ENCODE measurements around the gene DLGAP1.

The DLGAP1 gene

DNA sequence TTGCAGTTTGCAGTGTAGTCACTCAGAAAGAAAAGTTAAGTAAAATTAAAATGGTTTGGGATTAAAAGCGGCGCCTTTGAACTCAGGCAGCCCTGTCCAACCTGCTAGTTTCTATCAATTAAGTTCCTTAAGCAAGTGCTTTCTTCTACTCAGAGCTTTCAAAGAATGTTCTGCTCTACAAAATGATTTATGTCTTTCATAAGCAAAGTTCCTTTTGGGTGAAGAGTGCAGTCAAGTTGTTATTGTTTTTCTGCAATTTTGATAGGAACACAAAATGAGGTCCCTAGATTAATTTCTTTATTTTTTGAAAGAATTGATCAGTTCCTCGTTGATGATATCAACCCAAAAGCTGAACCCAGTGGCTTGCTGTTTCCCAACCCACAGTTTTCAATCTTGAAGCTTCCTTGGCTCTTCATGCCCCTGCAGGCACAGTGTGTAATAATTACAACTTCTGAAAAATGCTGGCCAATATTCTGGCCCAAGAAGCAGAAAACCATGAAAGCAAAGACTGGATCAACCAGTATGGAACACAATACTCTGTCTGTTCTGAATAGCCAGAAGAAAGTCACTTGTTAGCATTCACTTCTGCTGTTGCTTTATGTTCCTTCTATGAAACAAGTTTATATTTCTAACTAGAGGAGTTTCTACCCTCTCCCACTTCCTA is 916.0 kb downstream of the DLGAP1 start:
- Histone ChIP-seq H3K27me3 (ENCODE audit: insufficient read depth, low read length, poor library complexity) (no peaks in the 10 kb centered on the region), H4K8ac (ENCODE audit: low read depth, low read length) (no peak overlapping the region), H3K4me1 (ENCODE audit: control insufficient read depth, low read depth, low read length) (no peaks in the 10 kb centered on the region), H3K36me3 (ENCODE audit: control insufficient read depth, insufficient read depth, low read length) (no peaks in the 10 kb centered on the region), H2AK5ac (ENCODE audit: low read length) (no peak overlapping the region), H2BK15ac (replicated peaks; ENCODE audit: low read depth) (no peak overlapping the region), H3K79me1 (ENCODE audit: low read length) (no peaks in the 10 kb centered on the region), H3K4me2 (ENCODE audit: low read length) (no peak overlapping the region), H3K27ac (ENCODE audit: low read depth, low read length) (no peak overlapping the region), H3K79me2 (ENCODE audit: control insufficient read depth, insufficient read depth, low read length) (no peaks in the 10 kb centered on the region), H3K4me3 (ENCODE audit: low read length) (no peak overlapping the region), H2BK120ac (ENCODE audit: low read depth, low read length) (no peak overlapping the region), H3K56ac (ENCODE audit: low read length) (no peak overlapping the region), H3K9ac (ENCODE audit: low read length) (no peak overlapping the region), H3K18ac (ENCODE audit: low read length) (no peak overlapping the region), H4K5ac (ENCODE audit: low read length) (no peak overlapping the region), H2BK5ac (ENCODE audit: low read length) (no peak overlapping the region), H3K4ac (ENCODE audit: low read depth, low read length) (no peak overlapping the region), H3K23ac (ENCODE audit: low read length) (no peak overlapping the region)
- DNase-seq, result no peak
- WGBS (ENCODE audit: extremely low coverage, insufficient coverage, low lambda C conversion rate), result no CpG with 5 or more reads among the region's 3 CpGs

DNA sequence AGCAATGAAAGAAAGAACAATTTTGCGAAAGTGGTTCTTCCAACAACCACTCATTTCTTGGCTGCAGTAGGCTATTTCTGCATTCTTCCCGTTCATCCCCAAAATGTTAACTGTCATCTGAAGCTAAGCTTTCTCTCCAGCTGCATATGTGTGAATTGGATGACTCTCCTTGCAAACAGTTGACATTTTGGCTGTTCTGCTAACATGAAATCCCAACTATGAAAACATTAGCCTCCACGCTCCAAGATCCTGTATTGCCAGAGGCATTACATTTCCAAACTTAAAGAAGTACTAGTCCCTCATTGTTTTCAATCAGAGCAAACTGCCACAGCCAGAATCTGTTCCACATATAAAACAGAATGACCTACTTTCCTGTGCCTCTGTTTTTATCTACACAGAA is 916.7 kb downstream of the DLGAP1 start:
- no peak overlapping the region for H2BK5ac ChIP-seq (ENCODE audit: low read length)

DNA sequence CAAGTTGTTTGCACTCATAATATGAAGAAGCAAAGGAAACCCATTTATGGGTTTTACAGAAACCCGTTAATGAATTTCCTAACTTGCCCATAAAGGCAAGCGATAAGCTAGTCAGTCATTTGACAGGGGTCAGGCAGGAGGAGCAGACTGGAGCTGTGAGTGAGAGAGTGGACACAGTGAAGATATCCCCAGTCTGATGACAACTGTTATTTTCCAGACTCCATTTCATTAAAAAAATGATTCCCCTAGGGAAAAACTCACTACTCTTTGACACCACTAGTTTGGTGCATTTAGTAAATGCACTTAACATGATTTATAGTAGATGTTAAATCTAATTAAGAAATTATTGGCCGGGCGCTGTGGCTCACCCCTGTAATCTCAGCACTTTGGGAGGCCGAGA is 924.3 kb downstream of the DLGAP1 start:
- H3K9ac ChIP-seq (ENCODE audit: low read length), result no peak overlapping the region
- H4K8ac ChIP-seq (ENCODE audit: low read depth, low read length), result no peak overlapping the region
- no peak overlapping the region for H3K27ac ChIP-seq (ENCODE audit: low read depth, low read length)
- H3K18ac ChIP-seq (ENCODE audit: low read length), result no peak overlapping the region
- no peaks in the 10 kb centered on the region for H3K79me2 ChIP-seq (ENCODE audit: control insufficient read depth, insufficient read depth, low read length)
- H3K36me3 ChIP-seq (ENCODE audit: control insufficient read depth, insufficient read depth, low read length), result no peaks in the 10 kb centered on the region
- no peaks in the 10 kb centered on the region for H3K27me3 ChIP-seq (ENCODE audit: insufficient read depth, low read length, poor library complexity)
- no peak overlapping the region for H3K23ac ChIP-seq (ENCODE audit: low read length)
- no peaks in the 10 kb centered on the region for H3K79me1 ChIP-seq (ENCODE audit: low read length)
- no peak overlapping the region for H2BK5ac ChIP-seq (ENCODE audit: low read length)
- no peak overlapping the region for H2BK15ac ChIP-seq (replicated peaks; ENCODE audit: low read depth)
- no peak overlapping the region for H2BK120ac ChIP-seq (ENCODE audit: low read depth, low read length)
- no CpG with 5 or more reads among the region's 5 CpGs for WGBS (ENCODE audit: extremely low coverage, insufficient coverage, low lambda C conversion rate)
- peaks cover 8% of the 10 kb centered on the region for H3K4me1 ChIP-seq (ENCODE audit: control insufficient read depth, low read depth, low read length)
- no peak for DNase-seq
- H4K5ac ChIP-seq (ENCODE audit: low read length), result no peak overlapping the region
- no peak overlapping the region for H3K4me2 ChIP-seq (ENCODE audit: low read length)
- H3K4me3 ChIP-seq (ENCODE audit: low read length), result no peak overlapping the region
- no peak overlapping the region for H2AK5ac ChIP-seq (ENCODE audit: low read length)
- no peak overlapping the region for H3K4ac ChIP-seq (ENCODE audit: low read depth, low read length)
- H3K56ac ChIP-seq (ENCODE audit: low read length), result no peak overlapping the region

More for the DNA sequence above, 916.7 kb downstream of the DLGAP1 start:
- no peak overlapping the region for H3K4ac ChIP-seq (ENCODE audit: low read depth, low read length)
- no peak overlapping the region for H3K56ac ChIP-seq (ENCODE audit: low read length)
- H2BK120ac ChIP-seq (ENCODE audit: low read depth, low read length), result no peak overlapping the region
- no peaks in the 10 kb centered on the region for H3K4me1 ChIP-seq (ENCODE audit: control insufficient read depth, low read depth, low read length)
- H2AK5ac ChIP-seq (ENCODE audit: low read length), result no peak overlapping the region
- H3K23ac ChIP-seq (ENCODE audit: low read length), result no peak overlapping the region
- no peaks in the 10 kb centered on the region for H3K79me1 ChIP-seq (ENCODE audit: low read length)
- H4K5ac ChIP-seq (ENCODE audit: low read length), result no peak overlapping the region
- DNase-seq, result no peak
- H2BK15ac ChIP-seq (replicated peaks; ENCODE audit: low read depth), result no peak overlapping the region
- no peak overlapping the region for H4K8ac ChIP-seq (ENCODE audit: low read depth, low read length)
- H3K27ac ChIP-seq (ENCODE audit: low read depth, low read length), result no peak overlapping the region
- no peaks in the 10 kb centered on the region for H3K27me3 ChIP-seq (ENCODE audit: insufficient read depth, low read length, poor library complexity)
- no peak overlapping the region for H3K18ac ChIP-seq (ENCODE audit: low read length)
- H3K4me2 ChIP-seq (ENCODE audit: low read length), result no peak overlapping the region
- H3K79me2 ChIP-seq (ENCODE audit: control insufficient read depth, insufficient read depth, low read length), result no peaks in the 10 kb centered on the region
- no peaks in the 10 kb centered on the region for H3K36me3 ChIP-seq (ENCODE audit: control insufficient read depth, insufficient read depth, low read length)
- H3K4me3 ChIP-seq (ENCODE audit: low read length), result no peak overlapping the region
- no CpG with 5 or more reads among the region's 3 CpGs for WGBS (ENCODE audit: extremely low coverage, insufficient coverage, low lambda C conversion rate)
- H3K9ac ChIP-seq (ENCODE audit: low read length), result no peak overlapping the region

DNA sequence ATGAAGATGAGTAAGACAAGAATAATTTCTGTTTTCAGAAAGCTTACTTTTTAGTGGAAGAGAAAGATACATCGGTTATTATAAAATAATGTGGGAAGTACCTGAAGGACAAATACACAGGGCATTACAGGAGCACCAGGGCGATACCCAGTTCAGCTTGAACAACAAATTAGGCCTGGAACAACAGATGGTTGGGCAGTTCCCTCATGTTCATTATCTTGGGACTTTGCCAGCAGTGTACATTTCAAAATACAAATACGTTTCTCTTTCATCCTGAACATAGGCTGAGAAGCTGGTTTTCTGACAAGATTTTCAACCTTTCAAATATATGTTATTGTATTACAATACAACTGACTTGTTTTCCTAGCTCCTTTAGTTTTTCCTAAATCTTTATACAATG is 925.5 kb downstream of the DLGAP1 start:
- Histone ChIP-seq H3K56ac (ENCODE audit: low read length) (no peak overlapping the region), H2BK15ac (replicated peaks; ENCODE audit: low read depth) (no peak overlapping the region), H3K79me1 (ENCODE audit: low read length) (no peaks in the 10 kb centered on the region), H2BK120ac (ENCODE audit: low read depth, low read length) (no peak overlapping the region), H3K27me3 (ENCODE audit: insufficient read depth, low read length, poor library complexity) (no peaks in the 10 kb centered on the region), H3K9ac (ENCODE audit: low read length) (no peak overlapping the region), H4K8ac (ENCODE audit: low read depth, low read length) (no peak overlapping the region), H3K4me1 (ENCODE audit: control insufficient read depth, low read depth, low read length) (peaks cover 8% of the 10 kb centered on the region), H3K18ac (ENCODE audit: low read length) (no peak overlapping the region), H3K4me2 (ENCODE audit: low read length) (no peak overlapping the region), H3K27ac (ENCODE audit: low read depth, low read length) (no peak overlapping the region), H3K4ac (ENCODE audit: low read depth, low read length) (no peak overlapping the region), H3K79me2 (ENCODE audit: control insufficient read depth, insufficient read depth, low read length) (no peaks in the 10 kb centered on the region), H2BK5ac (ENCODE audit: low read length) (no peak overlapping the region), H2AK5ac (ENCODE audit: low read length) (no peak overlapping the region), H3K4me3 (ENCODE audit: low read length) (no peak overlapping the region), H4K5ac (ENCODE audit: low read length) (no peak overlapping the region), H3K36me3 (ENCODE audit: control insufficient read depth, insufficient read depth, low read length) (no peaks in the 10 kb centered on the region), H3K23ac (ENCODE audit: low read length) (no peak overlapping the region)
- WGBS (ENCODE audit: extremely low coverage, insufficient coverage, low lambda C conversion rate), result no CpG with 5 or more reads among the region's 3 CpGs
- DNase-seq, result no peak

DNA sequence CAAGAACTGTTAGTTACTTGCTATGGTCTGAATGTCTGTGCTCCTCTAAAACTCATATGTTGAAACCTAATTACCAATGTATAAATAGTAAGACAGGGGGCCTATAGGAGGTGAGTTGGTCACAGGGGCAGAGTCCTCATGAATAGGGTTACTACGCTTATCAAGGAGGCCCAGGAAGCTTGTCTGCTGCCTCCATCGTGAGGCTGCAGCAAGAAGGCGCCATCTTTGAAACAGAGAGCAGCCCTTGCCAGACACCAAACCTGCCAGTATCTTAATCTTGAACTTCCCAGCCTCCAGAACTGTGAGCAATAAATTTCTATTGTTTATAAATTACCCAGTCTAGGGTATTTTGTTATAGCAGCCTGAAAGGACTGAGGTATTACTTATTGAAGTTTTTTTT is 926.0 kb downstream of the DLGAP1 start:
- H3K9ac ChIP-seq (ENCODE audit: low read length), result no peak overlapping the region
- H3K36me3 ChIP-seq (ENCODE audit: control insufficient read depth, insufficient read depth, low read length), result no peaks in the 10 kb centered on the region
- no peak overlapping the region for H4K5ac ChIP-seq (ENCODE audit: low read length)
- WGBS (ENCODE audit: extremely low coverage, insufficient coverage, low lambda C conversion rate), result no CpG with 5 or more reads among the region's 3 CpGs
- H3K79me2 ChIP-seq (ENCODE audit: control insufficient read depth, insufficient read depth, low read length), result no peaks in the 10 kb centered on the region
- no peak overlapping the region for H3K27ac ChIP-seq (ENCODE audit: low read depth, low read length)
- H3K4me2 ChIP-seq (ENCODE audit: low read length), result no peak overlapping the region
- DNase-seq, result no peak
- no peak overlapping the region for H3K4ac ChIP-seq (ENCODE audit: low read depth, low read length)
- no peak overlapping the region for H2BK5ac ChIP-seq (ENCODE audit: low read length)
- H3K18ac ChIP-seq (ENCODE audit: low read length), result no peak overlapping the region
- H4K8ac ChIP-seq (ENCODE audit: low read depth, low read length), result no peak overlapping the region
- H2BK15ac ChIP-seq (replicated peaks; ENCODE audit: low read depth), result no peak overlapping the region
- H3K27me3 ChIP-seq (ENCODE audit: insufficient read depth, low read length, poor library complexity), result no peaks in the 10 kb centered on the region
- H3K23ac ChIP-seq (ENCODE audit: low read length), result no peak overlapping the region
- H3K4me1 ChIP-seq (ENCODE audit: control insufficient read depth, low read depth, low read length), result peaks cover 8% of the 10 kb centered on the region
- no peak overlapping the region for H3K56ac ChIP-seq (ENCODE audit: low read length)
- H3K79me1 ChIP-seq (ENCODE audit: low read length), result no peaks in the 10 kb centered on the region
- no peak overlapping the region for H3K4me3 ChIP-seq (ENCODE audit: low read length)
- H2BK120ac ChIP-seq (ENCODE audit: low read depth, low read length), result no peak overlapping the region
- no peak overlapping the region for H2AK5ac ChIP-seq (ENCODE audit: low read length)

DNA sequence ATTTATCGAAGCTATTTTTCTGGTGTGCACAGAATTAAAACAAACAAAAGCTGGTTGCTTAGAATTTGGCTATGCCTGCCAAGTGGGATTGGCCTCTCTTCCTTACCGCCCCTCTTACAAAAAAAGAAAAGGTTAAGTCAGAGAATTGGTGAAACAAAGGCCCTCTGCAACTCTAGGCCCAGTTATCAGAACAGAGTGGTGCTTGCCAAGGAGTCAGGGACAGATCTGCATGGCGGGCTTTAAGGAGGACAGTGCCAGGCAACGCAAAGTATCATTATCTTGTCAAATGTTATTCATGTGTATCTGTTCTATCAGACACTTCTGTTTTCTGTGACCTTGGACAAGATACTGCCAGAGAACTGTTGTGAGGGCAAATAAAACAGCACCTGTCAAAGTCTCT is 926.9 kb downstream of the DLGAP1 start:
- Histone ChIP-seq H3K9ac (ENCODE audit: low read length) (no peak overlapping the region), H3K79me2 (ENCODE audit: control insufficient read depth, insufficient read depth, low read length) (no peaks in the 10 kb centered on the region), H3K23ac (ENCODE audit: low read length) (no peak overlapping the region), H2AK5ac (ENCODE audit: low read length) (no peak overlapping the region), H3K36me3 (ENCODE audit: control insufficient read depth, insufficient read depth, low read length) (no peaks in the 10 kb centered on the region), H3K27me3 (ENCODE audit: insufficient read depth, low read length, poor library complexity) (no peaks in the 10 kb centered on the region), H3K4me2 (ENCODE audit: low read length) (no peak overlapping the region), H3K4me3 (ENCODE audit: low read length) (no peak overlapping the region), H3K18ac (ENCODE audit: low read length) (peak overlapping the region; percentile 56), H2BK120ac (ENCODE audit: low read depth, low read length) (no peak overlapping the region), H3K79me1 (ENCODE audit: low read length) (no peaks in the 10 kb centered on the region), H3K27ac (ENCODE audit: low read depth, low read length) (no peak overlapping the region), H4K8ac (ENCODE audit: low read depth, low read length) (no peak overlapping the region), H2BK15ac (replicated peaks; ENCODE audit: low read depth) (no peak overlapping the region), H3K4ac (ENCODE audit: low read depth, low read length) (no peak overlapping the region), H3K56ac (ENCODE audit: low read length) (no peak overlapping the region), H4K5ac (ENCODE audit: low read length) (no peak overlapping the region), H3K4me1 (ENCODE audit: control insufficient read depth, low read depth, low read length) (peaks cover 8% of the 10 kb centered on the region), H2BK5ac (ENCODE audit: low read length) (no peak overlapping the region)
- WGBS (ENCODE audit: extremely low coverage, insufficient coverage, low lambda C conversion rate), result no CpG with 5 or more reads among the region's 4 CpGs
- DNase-seq, result no peak
